Ishikawa (cell line): ENCODE measurements around the gene PARD6B.

ENCODE experiments used
- CEBPB ChIP-seq: IDR thresholded peaks from 2 replicates; pipeline ENCODE4 v1.6.1; 2012
- CREB1 ChIP-seq: IDR thresholded peaks from 2 replicates; pipeline ENCODE4 v1.6.1; 2012; ENCODE audit warnings: low read depth
- EGR1 ChIP-seq: IDR thresholded peaks from 2 replicates; pipeline ENCODE4 v1.6.1; 2012
- EP300 ChIP-seq: IDR thresholded peaks from 2 replicates; pipeline ENCODE4 v1.6.1; 2012; ENCODE audit warnings: borderline replicate concordance
- FOXM1 ChIP-seq: IDR thresholded peaks from 2 replicates; pipeline ENCODE4 v1.6.1; 2012; ENCODE audit warnings: low read depth, borderline replicate concordance
- MAX ChIP-seq: IDR thresholded peaks from 2 replicates; pipeline ENCODE4 v1.6.1; 2012
- NFIC ChIP-seq: IDR thresholded peaks from 2 replicates; pipeline ENCODE4 v1.6.1; 2012
- RAD21 ChIP-seq: IDR thresholded peaks from 2 replicates; pipeline ENCODE4 v1.6.1; 2012; ENCODE audit warnings: low read depth
- TAF1 ChIP-seq: IDR thresholded peaks from 2 replicates; pipeline ENCODE4 v1.6.1; 2012; ENCODE audit warnings: low read depth, mild to moderate bottlenecking
- TCF12 ChIP-seq: IDR thresholded peaks from 2 replicates; pipeline ENCODE4 v1.6.1; 2012; ENCODE audit warnings: low read depth
- TEAD4 ChIP-seq: IDR thresholded peaks from 2 replicates; pipeline ENCODE4 v1.6.1; 2012
- USF1 ChIP-seq: IDR thresholded peaks from 2 replicates; pipeline ENCODE4 v1.6.1; 2012
- YY1 ChIP-seq: IDR thresholded peaks from 2 replicates; pipeline ENCODE4 v1.6.1; 2012; ENCODE audit warnings: low read depth
- ZBTB7A ChIP-seq: IDR thresholded peaks from 2 replicates; pipeline ENCODE4 v1.6.1; 2012; ENCODE audit warnings: low read depth
- TF ChIP-seq, protein P1 (sequence below): IDR thresholded peaks from 2 replicates; pipeline ENCODE4 v1.6.1; 2012; ENCODE audit warnings: low read depth, mild to moderate bottlenecking

The PARD6B gene

GRCh38 chr20:50734730-50735679, 3.6 kb downstream of the PARD6B start:
- TF ChIP-seq YY1 (no peak), USF1 (no peak), FOXM1 (no peak), ZBTB7A (no peak), TEAD4 (no peak), TAF1 (no peak), RAD21 (no peak), TCF12 (no peak), NFIC (no peak), CREB1 (no peak), CEBPB (no peak)
- TF ChIP-seq, protein P1, sequence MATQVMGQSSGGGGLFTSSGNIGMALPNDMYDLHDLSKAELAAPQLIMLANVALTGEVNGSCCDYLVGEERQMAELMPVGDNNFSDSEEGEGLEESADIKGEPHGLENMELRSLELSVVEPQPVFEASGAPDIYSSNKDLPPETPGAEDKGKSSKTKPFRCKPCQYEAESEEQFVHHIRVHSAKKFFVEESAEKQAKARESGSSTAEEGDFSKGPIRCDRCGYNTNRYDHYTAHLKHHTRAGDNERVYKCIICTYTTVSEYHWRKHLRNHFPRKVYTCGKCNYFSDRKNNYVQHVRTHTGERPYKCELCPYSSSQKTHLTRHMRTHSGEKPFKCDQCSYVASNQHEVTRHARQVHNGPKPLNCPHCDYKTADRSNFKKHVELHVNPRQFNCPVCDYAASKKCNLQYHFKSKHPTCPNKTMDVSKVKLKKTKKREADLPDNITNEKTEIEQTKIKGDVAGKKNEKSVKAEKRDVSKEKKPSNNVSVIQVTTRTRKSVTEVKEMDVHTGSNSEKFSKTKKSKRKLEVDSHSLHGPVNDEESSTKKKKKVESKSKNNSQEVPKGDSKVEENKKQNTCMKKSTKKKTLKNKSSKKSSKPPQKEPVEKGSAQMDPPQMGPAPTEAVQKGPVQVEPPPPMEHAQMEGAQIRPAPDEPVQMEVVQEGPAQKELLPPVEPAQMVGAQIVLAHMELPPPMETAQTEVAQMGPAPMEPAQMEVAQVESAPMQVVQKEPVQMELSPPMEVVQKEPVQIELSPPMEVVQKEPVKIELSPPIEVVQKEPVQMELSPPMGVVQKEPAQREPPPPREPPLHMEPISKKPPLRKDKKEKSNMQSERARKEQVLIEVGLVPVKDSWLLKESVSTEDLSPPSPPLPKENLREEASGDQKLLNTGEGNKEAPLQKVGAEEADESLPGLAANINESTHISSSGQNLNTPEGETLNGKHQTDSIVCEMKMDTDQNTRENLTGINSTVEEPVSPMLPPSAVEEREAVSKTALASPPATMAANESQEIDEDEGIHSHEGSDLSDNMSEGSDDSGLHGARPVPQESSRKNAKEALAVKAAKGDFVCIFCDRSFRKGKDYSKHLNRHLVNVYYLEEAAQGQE = no peak

- TF ChIP-seq ZBTB7A (no peak), EGR1 (no peak), MAX (no peak), EP300 (no peak), TEAD4 (no peak), FOXM1 (no peak), NFIC (no peak), USF1 (no peak), CEBPB (no peak), RAD21 (no peak), CREB1 (no peak), YY1 (no peak), TCF12 (no peak), TAF1 (no peak)
- TF ChIP-seq, protein P1 = no peak
These were observed 4.4 kb downstream of the PARD6B start for GRCh38 chr20:50735813-50736212.

DNA sequence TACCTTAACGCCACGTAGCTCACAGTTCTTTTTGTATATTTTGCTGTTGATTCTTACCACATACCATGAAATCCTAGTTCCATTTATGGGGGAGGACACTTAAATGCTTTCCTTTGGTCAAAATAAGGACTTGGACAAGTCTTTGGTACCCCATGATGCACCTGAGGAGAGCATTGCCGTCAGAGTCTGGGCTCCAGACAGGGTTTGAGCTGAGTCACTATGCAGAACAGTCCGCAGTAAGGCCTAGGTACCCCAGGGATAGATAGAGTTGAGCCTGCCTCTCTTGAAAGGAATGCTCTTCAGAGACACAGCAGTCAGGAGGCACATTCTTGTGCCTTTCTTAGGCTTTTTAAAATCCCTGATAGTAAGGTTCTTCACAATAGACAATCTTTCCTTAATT, 6.0 kb downstream of the PARD6B start:
- TF ChIP-seq ZBTB7A (no peak), USF1 (no peak), YY1 (no peak), EP300 (no peak), RAD21 (no peak), NFIC (no peak), FOXM1 (no peak), TCF12 (no peak), MAX (no peak), EGR1 (no peak), TEAD4 (no peak), CREB1 (no peak)
- TF ChIP-seq, protein P1 = no peak
